Stimulated activated effector memory CD8-positive, alpha-beta T cell treated with anti-CD3 and anti-CD28 coated beads, Interleukin-12 subunit alpha, Interleukin-12 subunit beta, amount 100 ng/mL, for 72 hours (primary cell): ENCODE measurements around the gene ELK3.

Experiments
- ATAC-seq: fragments of 150-1000 bp; cut with Tn5 transposase; 2 replicates; pipeline ENCODE4 v1.10.0; 2021
- DNase-seq, 2 donors: peaks; one replicate each; pipeline ENCODE4 v3.0.0; 2021 to 2022; ENCODE audit warnings: low spot score in 2 of 2
- H3K27ac Mint-ChIP-seq: one replicate; pipeline ENCODE4 v1.8.0; 2022; ENCODE audit warnings: mild to moderate bottlenecking, mixed read lengths
- H3K36me3 Mint-ChIP-seq: one replicate; pipeline ENCODE4 v1.8.0; 2022; ENCODE audit warnings: mild to moderate bottlenecking, mixed read lengths
- H3K4me1 Mint-ChIP-seq: one replicate; pipeline ENCODE4 v1.8.0; 2022; ENCODE audit warnings: mixed read lengths
- H3K4me3 Mint-ChIP-seq: one replicate; pipeline ENCODE4 v1.8.0; 2022; ENCODE audit warnings: mild to moderate bottlenecking, mixed read lengths
- H3K9me3 Mint-ChIP-seq: one replicate; pipeline ENCODE4 v1.8.0; 2022; ENCODE audit warnings: mixed read lengths

Gene ELK3

GRCh38 chr12:96265836-96266235 is 71.7 kb downstream of the ELK3 start:
- H3K27ac Mint-ChIP-seq = peak overlapping the region; percentile 3
- peaks cover 99% of the 10 kb centered on the region for H3K36me3 Mint-ChIP-seq
- no peaks in the 10 kb centered on the region for H3K9me3 Mint-ChIP-seq
- peaks cover 18% of the 10 kb centered on the region for H3K4me1 Mint-ChIP-seq
- DNase-seq (no peak), ATAC-seq (no peak)
- H3K4me3 Mint-ChIP-seq = no peak overlapping the region

DNA sequence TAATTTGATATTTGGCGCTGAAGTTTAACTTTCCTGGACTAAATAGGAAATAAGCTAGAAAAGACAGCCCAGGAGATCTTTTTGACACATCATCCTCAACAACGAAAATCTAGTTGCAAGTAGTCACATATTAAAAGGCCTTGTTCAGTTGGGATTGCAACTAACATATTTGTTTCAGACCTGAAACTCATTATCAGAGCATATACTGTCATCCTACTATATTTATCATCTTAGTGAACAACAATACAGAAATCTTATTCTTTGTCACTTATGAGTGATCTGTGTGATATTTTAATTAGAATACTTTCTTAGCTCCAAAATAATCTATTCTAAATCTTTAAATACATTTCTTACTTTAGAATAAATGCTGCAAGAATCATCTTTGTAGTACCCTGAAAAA is 72.1 kb downstream of the ELK3 start:
- no peak for DNase-seq
- Mint-ChIP-seq H3K4me3 (no peak overlapping the region), H3K9me3 (no peaks in the 10 kb centered on the region), H3K36me3 (peaks cover 97% of the 10 kb centered on the region), H3K4me1 (peaks cover 14% of the 10 kb centered on the region), H3K27ac (no peak overlapping the region)
- peak; percentile 90 for ATAC-seq

GRCh38 chr12:96271469-96272199 is 77.5 kb downstream of the ELK3 start:
- DNase-seq (no peak), ATAC-seq (peak; percentile 68)
- no peaks in the 10 kb centered on the region for H3K9me3 Mint-ChIP-seq
- H3K4me3 Mint-ChIP-seq = no peak overlapping the region
- H3K36me3 Mint-ChIP-seq = peaks cover 94% of the 10 kb centered on the region
- peak overlapping the region; percentile 35 for H3K27ac Mint-ChIP-seq
- H3K4me1 Mint-ChIP-seq = peaks cover 19% of the 10 kb centered on the region

DNA sequence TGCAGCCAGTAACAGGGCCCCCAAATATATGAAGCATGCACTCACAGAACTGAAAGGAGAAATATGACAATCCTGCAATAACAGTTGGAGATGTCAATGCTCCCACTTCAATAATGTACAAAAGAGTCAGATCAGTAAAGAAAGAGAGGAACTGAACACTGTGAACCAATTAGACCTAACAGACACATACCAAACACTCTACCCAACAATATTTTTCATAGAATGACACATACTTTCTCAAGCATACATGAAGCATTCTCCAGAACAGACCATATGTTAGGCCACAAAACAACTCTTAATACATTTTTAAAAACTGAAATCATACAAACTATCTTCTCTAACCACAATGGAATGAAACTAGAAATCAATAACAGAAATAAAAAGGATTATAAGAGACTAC is 80.2 kb downstream of the ELK3 start:
- Mint-ChIP-seq H3K36me3 (peaks cover 94% of the 10 kb centered on the region), H3K27ac (no peak overlapping the region), H3K9me3 (no peaks in the 10 kb centered on the region), H3K4me3 (no peak overlapping the region), H3K4me1 (peaks cover 19% of the 10 kb centered on the region)
- ATAC-seq (peak; percentile 93), DNase-seq (no peak)

DNA sequence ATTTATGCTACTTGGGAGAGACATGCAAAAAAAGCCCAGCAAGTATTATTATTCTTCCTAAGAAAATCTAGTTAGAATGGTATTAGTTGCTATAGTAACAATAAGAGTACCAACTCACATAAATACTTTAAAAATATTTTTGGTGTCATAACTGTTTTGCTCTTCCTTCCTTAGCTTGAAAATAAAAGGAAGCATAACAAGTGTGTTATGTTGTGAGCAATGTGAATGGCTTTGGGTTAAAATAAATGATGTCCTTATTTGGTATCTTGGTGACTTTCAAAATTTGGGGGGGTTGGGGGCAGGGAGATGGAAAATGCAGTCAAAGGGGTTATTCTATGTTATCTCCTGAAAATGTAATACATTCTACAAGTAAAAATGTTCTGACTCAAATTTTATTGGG is 91.0 kb downstream of the ELK3 start:
- no peak for ATAC-seq
- Mint-ChIP-seq H3K36me3 (peaks cover 100% of the 10 kb centered on the region), H3K9me3 (no peaks in the 10 kb centered on the region), H3K4me3 (no peak overlapping the region), H3K27ac (no peak overlapping the region), H3K4me1 (peaks cover 7% of the 10 kb centered on the region)
- no peak for DNase-seq

- DNase-seq (no peak), ATAC-seq (no peak)
- Mint-ChIP-seq H3K4me3 (no peak overlapping the region), H3K4me1 (peaks cover 7% of the 10 kb centered on the region), H3K9me3 (no peaks in the 10 kb centered on the region), H3K27ac (no peak overlapping the region), H3K36me3 (peaks cover 86% of the 10 kb centered on the region)
These were observed 94.9 kb downstream of the ELK3 start for GRCh38 chr12:96289067-96289466.

DNA sequence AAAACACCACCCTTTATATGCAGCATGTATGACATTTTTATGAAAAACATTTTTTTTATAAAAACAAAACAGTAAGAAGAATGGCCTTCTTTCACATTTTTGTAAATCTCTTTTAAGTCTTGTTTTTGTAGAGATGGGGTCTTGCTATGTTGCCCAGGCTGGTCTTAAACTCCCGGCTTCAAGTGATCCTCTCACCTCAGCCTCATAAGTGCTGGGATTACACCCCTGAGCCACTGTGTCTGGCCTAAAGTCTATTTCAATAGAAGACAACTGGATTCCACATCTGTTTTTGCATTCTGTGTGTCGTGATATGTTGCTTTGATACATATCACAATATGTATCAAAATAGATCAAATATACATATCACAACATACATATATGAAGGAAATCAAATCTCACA is 98.9 kb downstream of the ELK3 start:
- ATAC-seq = no peak

GRCh38 chr12:96294831-96295230 is 100.7 kb downstream of the ELK3 start:
- H3K9me3 Mint-ChIP-seq = no peaks in the 10 kb centered on the region
- no peak overlapping the region for H3K4me3 Mint-ChIP-seq
- peaks cover 84% of the 10 kb centered on the region for H3K36me3 Mint-ChIP-seq
- ATAC-seq = no peak
- peaks cover 6% of the 10 kb centered on the region for H3K4me1 Mint-ChIP-seq
- peak overlapping the region; percentile 56 for H3K27ac Mint-ChIP-seq
- DNase-seq = no peak

More for the DNA sequence above, 98.9 kb downstream of the ELK3 start:
- Mint-ChIP-seq H3K36me3 (peaks cover 84% of the 10 kb centered on the region), H3K9me3 (no peaks in the 10 kb centered on the region), H3K4me3 (no peak overlapping the region), H3K4me1 (peaks cover 6% of the 10 kb centered on the region), H3K27ac (no peak overlapping the region)
- DNase-seq = no peak

DNA sequence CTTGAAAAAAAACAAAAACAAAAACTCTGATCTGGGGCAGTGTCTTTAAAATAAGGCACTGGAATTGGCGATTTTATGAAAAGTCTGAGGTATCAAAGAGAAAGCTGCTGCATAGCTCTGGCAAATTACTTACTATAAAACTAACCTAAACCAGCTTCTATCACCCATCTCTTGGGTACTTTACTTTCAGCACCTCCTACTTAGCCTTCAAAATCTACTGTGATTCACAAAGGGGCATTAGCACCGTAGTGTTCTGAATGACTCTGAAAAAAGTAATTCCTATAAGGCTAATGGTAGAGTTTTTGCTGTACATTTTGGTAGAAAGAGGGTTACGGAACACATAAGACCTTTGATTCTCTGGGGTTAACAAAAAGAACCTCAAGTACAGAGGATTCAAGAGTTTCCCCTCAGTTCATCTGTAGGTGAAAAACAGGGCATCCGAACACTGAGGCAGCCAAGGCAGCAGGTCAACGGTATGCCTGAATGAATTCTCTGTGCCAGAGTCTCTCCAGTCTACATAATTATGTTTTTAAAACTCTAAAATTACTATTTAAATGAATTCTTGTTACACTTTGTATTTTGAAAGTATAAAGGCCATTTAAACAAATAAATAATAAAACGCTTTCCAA is 101.5 kb downstream of the ELK3 start:
- H3K36me3 Mint-ChIP-seq = peaks cover 84% of the 10 kb centered on the region
- DNase-seq (no peak), ATAC-seq (peak; percentile 56)
- no peaks in the 10 kb centered on the region for H3K9me3 Mint-ChIP-seq
- peak overlapping the region; percentile 56 for H3K27ac Mint-ChIP-seq
- peaks cover 6% of the 10 kb centered on the region for H3K4me1 Mint-ChIP-seq
- H3K4me3 Mint-ChIP-seq = no peak overlapping the region

- Mint-ChIP-seq H3K4me3 (no peak overlapping the region), H3K9me3 (no peaks in the 10 kb centered on the region), H3K27ac (no peak overlapping the region), H3K36me3 (peaks cover 80% of the 10 kb centered on the region), H3K4me1 (peaks cover 6% of the 10 kb centered on the region)
- DNase-seq (no peak), ATAC-seq (no peak)
These were observed 103.3 kb downstream of the ELK3 start for GRCh38 chr12:96297504-96297903.

- Mint-ChIP-seq H3K4me3 (no peak overlapping the region), H3K27ac (no peak overlapping the region), H3K4me1 (peaks cover 6% of the 10 kb centered on the region), H3K9me3 (no peaks in the 10 kb centered on the region), H3K36me3 (peaks cover 65% of the 10 kb centered on the region)
- ATAC-seq (no peak), DNase-seq (no peak)
These were observed 105.9 kb downstream of the ELK3 start for GRCh38 chr12:96300064-96300463.

DNA sequence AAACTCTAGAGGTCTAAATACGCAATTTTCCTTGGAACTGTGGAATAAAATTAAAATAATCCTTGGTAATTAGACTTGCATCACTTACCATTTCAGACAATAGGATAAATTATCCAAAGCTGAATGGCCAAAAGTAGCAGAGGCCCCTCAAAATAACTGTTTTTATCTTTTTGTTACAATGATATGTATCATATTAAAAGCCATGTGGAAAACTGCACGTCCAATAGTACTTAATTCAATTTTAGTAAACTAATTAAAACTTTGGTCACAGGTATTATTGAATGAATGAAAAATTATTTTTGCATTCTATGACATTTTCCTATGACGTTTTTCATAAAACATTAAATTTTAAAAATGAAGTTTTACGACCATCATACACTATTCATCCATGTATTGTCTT is 107.6 kb downstream of the ELK3 start:
- no peak for DNase-seq
- H3K4me3 Mint-ChIP-seq = no peak overlapping the region
- no peak overlapping the region for H3K27ac Mint-ChIP-seq
- H3K36me3 Mint-ChIP-seq = peaks cover 52% of the 10 kb centered on the region
- no peaks in the 10 kb centered on the region for H3K9me3 Mint-ChIP-seq
- peaks cover 6% of the 10 kb centered on the region for H3K4me1 Mint-ChIP-seq
- ATAC-seq = no peak

DNA sequence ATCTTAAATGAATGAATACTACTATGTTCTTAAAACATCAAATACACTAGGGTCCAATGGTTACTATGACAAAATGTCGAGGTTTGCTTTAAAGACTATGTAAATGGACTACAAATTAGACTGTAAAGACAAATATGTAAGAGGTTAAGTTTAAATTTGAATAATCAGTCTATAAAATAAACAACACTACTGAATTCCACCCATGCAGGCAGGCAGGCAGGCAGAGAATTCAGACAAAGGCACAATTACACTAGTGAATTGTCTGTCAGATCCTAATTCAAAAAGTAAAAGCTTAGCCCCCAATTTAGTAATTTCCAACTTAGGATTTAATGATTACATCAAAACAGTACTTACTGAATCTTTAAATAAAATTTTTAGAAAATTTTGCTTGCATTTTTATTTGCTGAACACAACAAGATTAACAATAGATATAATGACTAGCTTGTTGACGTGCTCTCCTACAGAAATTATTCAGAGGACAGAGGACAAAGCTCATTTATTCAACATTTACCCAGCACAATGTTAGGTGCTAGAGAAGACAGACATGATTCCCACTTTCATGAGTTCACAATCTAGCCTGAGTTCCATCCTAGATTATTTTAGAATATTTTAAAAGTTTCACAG is 108.6 kb downstream of the ELK3 start:
- Mint-ChIP-seq H3K27ac (no peak overlapping the region), H3K9me3 (no peaks in the 10 kb centered on the region), H3K4me3 (no peak overlapping the region), H3K36me3 (peaks cover 41% of the 10 kb centered on the region), H3K4me1 (peaks cover 6% of the 10 kb centered on the region)
- ATAC-seq = no peak
- no peak for DNase-seq

DNA sequence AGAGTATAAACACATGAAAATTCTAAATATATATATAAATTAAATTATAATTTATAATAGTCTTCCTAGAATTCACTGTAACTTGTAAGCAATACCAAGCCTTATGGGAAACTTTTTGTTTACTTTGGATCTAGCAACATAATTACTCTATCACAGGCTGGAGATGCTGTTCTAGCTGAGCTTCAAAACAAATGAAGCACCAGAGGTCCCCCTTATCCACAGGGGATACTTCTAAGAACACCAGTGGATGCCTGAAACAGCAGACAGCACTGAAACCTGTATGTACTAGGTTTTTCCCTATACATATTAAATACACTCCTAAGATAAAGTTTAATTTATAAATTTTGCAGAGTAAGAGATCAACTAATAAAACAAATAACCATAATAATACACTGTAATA is 109.5 kb downstream of the ELK3 start:
- no peak for ATAC-seq
- DNase-seq = no peak
- no peak overlapping the region for H3K4me3 Mint-ChIP-seq
- H3K9me3 Mint-ChIP-seq = no peaks in the 10 kb centered on the region
- H3K27ac Mint-ChIP-seq = no peak overlapping the region
- H3K4me1 Mint-ChIP-seq = peaks cover 6% of the 10 kb centered on the region
- peaks cover 32% of the 10 kb centered on the region for H3K36me3 Mint-ChIP-seq

DNA sequence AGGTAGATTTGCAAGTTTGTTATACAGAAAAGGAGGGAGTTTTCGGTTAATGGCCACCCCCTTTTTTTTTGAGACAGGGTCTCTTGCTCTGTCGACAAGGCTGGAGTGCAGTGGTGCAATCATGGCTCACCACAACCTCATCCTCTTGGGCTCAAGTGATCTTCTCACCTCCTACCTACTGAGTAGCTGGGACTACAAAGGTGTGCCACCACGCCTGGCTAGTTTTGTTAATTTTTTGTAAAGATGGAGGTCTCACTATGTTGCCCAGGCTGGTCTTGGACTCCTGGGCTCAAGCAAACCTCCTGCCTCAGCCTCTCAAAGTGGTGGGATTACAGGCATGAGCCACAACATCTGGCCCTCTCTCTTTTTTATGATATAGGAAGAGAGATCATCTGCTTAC is 111.5 kb downstream of the ELK3 start:
- Mint-ChIP-seq H3K4me3 (no peak overlapping the region), H3K4me1 (peaks cover 6% of the 10 kb centered on the region), H3K27ac (no peak overlapping the region), H3K36me3 (peaks cover 29% of the 10 kb centered on the region), H3K9me3 (no peaks in the 10 kb centered on the region)
- ATAC-seq (no peak), DNase-seq (no peak)

DNA sequence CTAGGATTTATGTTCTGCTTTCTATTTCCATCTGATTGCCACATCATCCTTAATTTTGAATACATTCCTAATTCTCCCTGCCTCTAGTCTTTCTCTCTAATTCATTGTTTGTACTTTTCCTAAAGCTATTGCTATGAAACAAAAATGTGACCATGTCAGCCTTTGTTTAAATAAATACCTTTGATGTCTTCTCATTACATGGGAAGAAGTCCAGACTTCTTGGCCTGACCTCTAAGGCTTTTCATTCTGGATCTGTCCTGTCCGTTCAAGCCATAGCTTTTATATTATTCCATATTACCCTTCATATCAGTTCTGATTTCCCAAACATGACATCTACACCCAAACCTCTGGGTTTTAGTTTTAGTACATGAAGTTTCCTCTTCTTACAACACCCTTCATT is 114.7 kb downstream of the ELK3 start:
- peaks cover 6% of the 10 kb centered on the region for H3K4me1 Mint-ChIP-seq
- H3K36me3 Mint-ChIP-seq = peaks cover 46% of the 10 kb centered on the region
- no peak overlapping the region for H3K4me3 Mint-ChIP-seq
- H3K27ac Mint-ChIP-seq = no peak overlapping the region
- DNase-seq (no peak), ATAC-seq (no peak)
- no peaks in the 10 kb centered on the region for H3K9me3 Mint-ChIP-seq
